Fibroblast of lung (primary cell): ENCODE data around the gene POLK.

Experiments
- CTCF ChIP-seq, 2 donors: IDR thresholded peaks in 1 of 2; conservative IDR thresholded peaks in 1 of 2; 1 replicate in 1 of 2; 2 replicates in 1 of 2; pipeline ENCODE4 v1.5.1; 2011 to 2012; ENCODE audit warnings: low read length in 2 of 2, control low read depth in 1 of 2, inconsistent platforms in 1 of 2, low read depth in 1 of 2, mild to moderate bottlenecking in 1 of 2
- EZH2 ChIP-seq: IDR thresholded peaks from 2 replicates; pipeline ENCODE4 v1.5.1; 2012; ENCODE audit warnings: low read length, control low read depth, mild to moderate bottlenecking; ENCODE audit errors: missing control alignments

DNA sequence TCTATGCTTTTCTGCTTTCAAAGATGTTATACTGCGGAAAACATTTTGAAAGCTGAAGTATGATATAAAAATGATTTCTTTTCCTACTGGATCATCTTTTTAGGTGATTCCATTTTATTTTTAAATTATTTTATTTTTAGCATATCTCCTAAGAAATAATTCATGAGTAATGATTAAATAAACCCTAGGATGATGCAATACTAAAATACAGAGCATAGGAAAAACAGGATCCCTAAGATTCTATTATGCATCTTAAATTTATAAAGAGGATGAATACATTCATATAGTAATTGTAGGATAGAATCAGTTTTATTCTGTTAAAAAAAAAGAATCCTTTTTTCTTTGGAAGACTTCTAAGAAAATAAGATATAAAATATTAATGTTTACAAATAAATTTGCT lies 10.9 kb downstream of the POLK start:
- no peak for TF ChIP-seq CTCF (conservative IDR thresholded peaks at IDR 0.05 in 1 of 2, IDR thresholded peaks at IDR 0.05 in 1 of 2; ENCODE audit: low read depth in 1 of 2, low read length in 2 of 2)
- no peak for TF ChIP-seq EZH2
